ENCODE measurements around the gene AK4. TPM values are rescaled to one million over a fixed set of nuclear protein-coding genes. Genes with fewer than 3 reads are reported as not detected.

The AK4 gene
- total and polyA plus RNA-seq, 2 experiments from 2014 or later = 65.4 to 110 TPM

GRCh38 chr1:65216989-65217388 lies 69.0 kb downstream of the AK4 start:
- in situ Hi-C loops (cut with MboI) = loop anchor here (25.0 kb wide), 1 partner anchor 155 kb away; no protein-coding TSS in a partner anchor
- TF ChIP-seq EZH2phosphoT487 (IDR thresholded peaks at IDR 0.05; ENCODE audit: insufficient read depth, low read depth) (no peak), EZH2 (IDR thresholded peaks at IDR 0.05; ENCODE audit: insufficient read depth, poor library complexity, severe bottlenecking) (no peak)
- Histone ChIP-seq H3K4me3 (no peak overlapping the region), H3K27me3 (replicated peaks; ENCODE audit: insufficient read depth) (no peaks in the 10 kb centered on the region), H3K9ac (no peak overlapping the region), H3K4me2 (ENCODE audit: unreplicated experiment) (no peak overlapping the region), H3F3A (ENCODE audit: insufficient read depth) (no peaks in the 10 kb centered on the region), H4K20me1 (ENCODE audit: insufficient read depth) (no peaks in the 10 kb centered on the region), H3K9me3 (ENCODE audit: low read depth) (no peaks in the 10 kb centered on the region), H3K36me3 (ENCODE audit: low read depth) (peaks cover 14% of the 10 kb centered on the region), H3K9me2 (ENCODE audit: insufficient read depth) (no peaks in the 10 kb centered on the region), H3K27ac (no peak overlapping the region), H2AFZ (no peak overlapping the region), H3K79me2 (ENCODE audit: insufficient read depth) (peaks cover 54% of the 10 kb centered on the region), H3K4me1 (ENCODE audit: insufficient read depth) (no peaks in the 10 kb centered on the region)
- DNase-seq = no peak
- WGBS, 2 experiments (ENCODE audit: low coverage in 1 of 2, low lambda C conversion rate in 2 of 2, missing lambda C conversion rate in 2 of 2) = 87 to 96% methylated on average over 1 of the region's 1 CpG

- Histone ChIP-seq H3K9ac (no peak overlapping the region), H3K27ac (no peak overlapping the region), H3F3A (ENCODE audit: insufficient read depth) (no peaks in the 10 kb centered on the region), H3K9me3 (ENCODE audit: low read depth) (no peaks in the 10 kb centered on the region), H3K4me1 (ENCODE audit: insufficient read depth) (no peaks in the 10 kb centered on the region), H3K36me3 (ENCODE audit: low read depth) (peaks cover 32% of the 10 kb centered on the region), H2AFZ (no peak overlapping the region), H3K4me3 (no peak overlapping the region), H3K27me3 (replicated peaks; ENCODE audit: insufficient read depth) (no peaks in the 10 kb centered on the region), H3K9me2 (ENCODE audit: insufficient read depth) (no peaks in the 10 kb centered on the region), H4K20me1 (ENCODE audit: insufficient read depth) (no peaks in the 10 kb centered on the region; the same call in 1 of the 2 replicates), H3K79me2 (ENCODE audit: insufficient read depth) (peaks cover 19% of the 10 kb centered on the region; the same call in 1 of the 2 replicates), H3K4me2 (ENCODE audit: unreplicated experiment) (no peak overlapping the region)
- no peak for DNase-seq
- 80 to 81% methylated on average over 10 of the region's 10 CpGs for WGBS, 2 experiments (ENCODE audit: low coverage in 1 of 2, low lambda C conversion rate in 2 of 2, missing lambda C conversion rate in 2 of 2)
- in situ Hi-C loops (cut with MboI) = loop anchor here (25.0 kb wide), 1 partner anchor 159 kb away; no protein-coding TSS in a partner anchor
- no peak for TF ChIP-seq EZH2phosphoT487 (IDR thresholded peaks at IDR 0.05; ENCODE audit: insufficient read depth, low read depth)
These were observed 73.8 kb downstream of the AK4 start for GRCh38 chr1:65221638-65222339.

GRCh38 chr1:65222340-65222940 lies 74.4 kb downstream of the AK4 start:
- Histone ChIP-seq H3K4me3 (no peak overlapping the region), H3K27me3 (replicated peaks; ENCODE audit: insufficient read depth) (no peaks in the 10 kb centered on the region), H3K79me2 (ENCODE audit: insufficient read depth) (peaks cover 12% of the 10 kb centered on the region; the same call in 1 of the 2 replicates), H3K9ac (no peak overlapping the region), H3K27ac (no peak overlapping the region), H3K4me1 (ENCODE audit: insufficient read depth) (no peaks in the 10 kb centered on the region), H3F3A (ENCODE audit: insufficient read depth) (no peaks in the 10 kb centered on the region), H2AFZ (no peak overlapping the region), H3K4me2 (ENCODE audit: unreplicated experiment) (no peak overlapping the region), H3K36me3 (ENCODE audit: low read depth) (peaks cover 32% of the 10 kb centered on the region), H4K20me1 (ENCODE audit: insufficient read depth) (no peaks in the 10 kb centered on the region; the same call in 1 of the 2 replicates), H3K9me2 (ENCODE audit: insufficient read depth) (no peaks in the 10 kb centered on the region), H3K9me3 (ENCODE audit: low read depth) (no peaks in the 10 kb centered on the region)
- DNase-seq = no peak
- TF ChIP-seq EZH2 (IDR thresholded peaks at IDR 0.05; ENCODE audit: insufficient read depth, poor library complexity, severe bottlenecking) (no peak), EZH2phosphoT487 (IDR thresholded peaks at IDR 0.05; ENCODE audit: insufficient read depth, low read depth) (no peak)
- in situ Hi-C loops (cut with MboI) = loop anchor here (25.0 kb wide), 1 partner anchor 160 kb away; no protein-coding TSS in a partner anchor
- 67 to 77% methylated on average over 4 of the region's 4 CpGs for WGBS, 2 experiments (ENCODE audit: low coverage in 1 of 2, low lambda C conversion rate in 2 of 2, missing lambda C conversion rate in 2 of 2)

- H3K79me2 ChIP-seq (ENCODE audit: insufficient read depth) = no peaks in the 10 kb centered on the region
- in situ Hi-C loops (cut with MboI) = loop anchor here (25.0 kb wide), 2 partner anchors 162 to 713 kb away; no protein-coding TSS in a partner anchor
These were observed 76.7 kb downstream of the AK4 start for GRCh38 chr1:65224681-65225091.

More at GRCh38 chr1:65224681-65225091, 76.7 kb downstream of the AK4 start:
- H3K4me3 ChIP-seq = no peak overlapping the region
- H3K27ac ChIP-seq = no peak overlapping the region
- H3F3A ChIP-seq (ENCODE audit: insufficient read depth) = no peaks in the 10 kb centered on the region
- H3K4me1 ChIP-seq (ENCODE audit: insufficient read depth) = no peaks in the 10 kb centered on the region
- H3K9me3 ChIP-seq (ENCODE audit: low read depth) = no peaks in the 10 kb centered on the region
- no peak for DNase-seq
- H3K27me3 ChIP-seq (replicated peaks; ENCODE audit: insufficient read depth) = no peaks in the 10 kb centered on the region
- H3K36me3 ChIP-seq (ENCODE audit: low read depth) = peaks cover 36% of the 10 kb centered on the region
- 82 to 84% methylated on average over 6 of the region's 6 CpGs for WGBS, 2 experiments (ENCODE audit: low coverage in 1 of 2, low lambda C conversion rate in 2 of 2, missing lambda C conversion rate in 2 of 2)
- TF ChIP-seq EZH2 (IDR thresholded peaks at IDR 0.05; ENCODE audit: insufficient read depth, poor library complexity, severe bottlenecking) (no peak), EZH2phosphoT487 (IDR thresholded peaks at IDR 0.05; ENCODE audit: insufficient read depth, low read depth) (no peak)
- no peaks in the 10 kb centered on the region for H3K9me2 ChIP-seq (ENCODE audit: insufficient read depth)
- H4K20me1 ChIP-seq (ENCODE audit: insufficient read depth) = no peaks in the 10 kb centered on the region; the same call in 1 of the 2 replicates
- no peak overlapping the region for H3K4me2 ChIP-seq (ENCODE audit: unreplicated experiment)
- H3K9ac ChIP-seq = no peak overlapping the region
- no peak overlapping the region for H2AFZ ChIP-seq

Measured in GM23248 (cell line).